HUES48 (cell line): ENCODE data around the gene KIAA1210.
"Not testable (repeated sequence)": the region's sequence is repeated elsewhere in the genome, so short reads cannot be mapped to it uniquely, and the experiment has no call there.

ENCODE experiments used
- H3K27ac ChIP-seq: one replicate; pipeline ENCODE4 v1.7.0; 2013; ENCODE audit warnings: low read depth, low read length, inconsistent platforms
- H3K27me3 ChIP-seq: 2 replicates; pipeline ENCODE4 v1.6.1; 2013; ENCODE audit warnings: mild to moderate bottlenecking, low read length; ENCODE audit not compliant: control insufficient read depth, insufficient read depth
- H3K36me3 ChIP-seq: 2 replicates; pipeline ENCODE4 v1.6.1; 2013; ENCODE audit warnings: low read length; ENCODE audit not compliant: control insufficient read depth, insufficient read depth
- H3K4me1 ChIP-seq: 2 replicates; pipeline ENCODE4 v1.6.1; 2013; ENCODE audit warnings: mild to moderate bottlenecking, low read length; ENCODE audit not compliant: control insufficient read depth, insufficient read depth
- H3K4me3 ChIP-seq: 2 replicates; pipeline ENCODE4 v1.5.1; 2013; ENCODE audit warnings: mild to moderate bottlenecking, low read depth, low read length
- H3K9ac ChIP-seq: 2 replicates; pipeline ENCODE4 v1.6.1; 2013; ENCODE audit warnings: mild to moderate bottlenecking, low read depth, low read length, moderate library complexity
- H3K9me3 ChIP-seq: 2 replicates; pipeline ENCODE4 v1.6.1; 2013; ENCODE audit warnings: low read length; ENCODE audit not compliant: control insufficient read depth, insufficient read depth

The KIAA1210 gene

GRCh38 chrX:119040432-119040831 lies 87.2 kb downstream of the KIAA1210 start:
- Histone ChIP-seq H3K9me3 (no peaks in the 10 kb centered on the region; the same call in 1 of the 2 replicates), H3K9ac (no peak overlapping the region), H3K36me3 (no peaks in the 10 kb centered on the region), H3K27me3 (no peaks in the 10 kb centered on the region), H3K27ac (no peak overlapping the region), H3K4me1 (no peaks in the 10 kb centered on the region), H3K4me3 (no peak overlapping the region)

- Histone ChIP-seq H3K4me3 (no peak overlapping the region), H3K9me3 (peaks cover 17% of the 10 kb centered on the region), H3K36me3 (no peaks in the 10 kb centered on the region)
Measured at GRCh38 chrX:119036107-119037029, 91.2 kb downstream of the KIAA1210 start.

GRCh38 chrX:119030990-119031389 lies 96.6 kb downstream of the KIAA1210 start:
- Histone ChIP-seq H3K27me3 (no peaks in the 10 kb centered on the region), H3K36me3 (no peaks in the 10 kb centered on the region), H3K4me3 (no peak overlapping the region), H3K27ac (no peak overlapping the region), H3K4me1 (no peaks in the 10 kb centered on the region), H3K9me3 (peaks cover 17% of the 10 kb centered on the region), H3K9ac (no peak overlapping the region)

More at GRCh38 chrX:119036107-119037029, 91.2 kb downstream of the KIAA1210 start:
- H3K9ac ChIP-seq: no peak overlapping the region
- no peak overlapping the region for H3K27ac ChIP-seq
- no peaks in the 10 kb centered on the region for H3K4me1 ChIP-seq
- no peaks in the 10 kb centered on the region for H3K27me3 ChIP-seq

DNA sequence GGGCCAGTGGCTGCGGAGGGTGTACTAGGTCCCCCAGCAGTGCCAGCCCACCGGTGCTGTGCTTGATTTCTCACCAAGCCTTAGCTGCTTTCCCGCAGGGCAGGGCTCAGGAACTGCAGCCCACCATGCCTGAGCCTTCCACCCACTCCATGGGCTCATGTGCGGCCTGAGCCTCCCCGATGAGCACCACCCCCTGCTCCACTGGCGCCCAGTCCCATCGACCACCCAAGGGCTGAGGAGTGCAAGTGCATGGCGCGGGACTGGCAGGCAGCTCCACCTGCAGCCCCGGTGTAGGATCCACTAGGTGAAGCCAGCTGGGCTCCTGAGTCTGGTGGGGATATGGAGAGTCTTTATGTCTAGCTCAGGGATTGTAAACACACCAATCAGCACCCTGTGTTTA lies 98.0 kb downstream of the KIAA1210 start:
- H3K27me3 ChIP-seq, H3K4me3 ChIP-seq, H3K36me3 ChIP-seq, H3K9ac ChIP-seq, H3K4me1 ChIP-seq, H3K27ac ChIP-seq: not testable (repeated sequence)
- peaks cover 14% of the 10 kb centered on the region for H3K9me3 ChIP-seq

DNA sequence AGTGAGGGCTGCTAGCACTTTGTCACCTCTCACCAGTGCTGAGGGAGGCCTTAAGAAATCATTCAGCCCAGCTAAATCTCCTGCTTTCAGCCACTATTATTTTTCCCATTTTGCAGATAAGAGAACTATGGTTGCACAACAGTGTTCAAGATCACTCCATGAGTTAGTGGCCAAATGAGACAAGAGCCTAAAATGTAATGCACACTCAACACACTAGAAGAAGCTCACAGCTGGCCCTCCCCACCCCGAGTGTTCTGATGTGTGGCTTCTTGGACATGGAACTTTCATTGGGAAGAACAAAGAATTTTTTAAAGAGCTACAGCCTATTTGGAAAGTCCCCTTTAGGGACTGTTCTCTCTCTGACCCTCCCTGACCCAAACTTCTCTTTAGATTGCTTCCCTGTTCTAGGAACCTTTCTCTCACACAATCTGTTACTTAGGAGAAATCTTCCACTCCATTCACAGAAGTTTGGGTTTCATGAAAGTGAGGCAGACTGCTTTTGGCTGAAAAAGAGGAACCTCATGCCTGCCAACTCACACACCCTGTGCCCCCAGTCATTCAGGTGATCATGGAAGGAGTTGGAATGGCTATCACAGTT lies 98.8 kb downstream of the KIAA1210 start:
- Histone ChIP-seq H3K27me3 (no peaks in the 10 kb centered on the region), H3K4me1 (no peaks in the 10 kb centered on the region), H3K4me3 (no peak overlapping the region), H3K36me3 (no peaks in the 10 kb centered on the region), H3K9me3 (peaks cover 7% of the 10 kb centered on the region), H3K27ac (no peak overlapping the region), H3K9ac (no peak overlapping the region)
